ENCODE results near the gene GPR68. TPM values are rescaled to one million over a fixed set of nuclear protein-coding genes. Genes with fewer than 3 reads are reported as not detected.

Gene GPR68
- total RNA-seq, 2 donors from 2014 or later, result 0.37 to 0.66 TPM

DNA sequence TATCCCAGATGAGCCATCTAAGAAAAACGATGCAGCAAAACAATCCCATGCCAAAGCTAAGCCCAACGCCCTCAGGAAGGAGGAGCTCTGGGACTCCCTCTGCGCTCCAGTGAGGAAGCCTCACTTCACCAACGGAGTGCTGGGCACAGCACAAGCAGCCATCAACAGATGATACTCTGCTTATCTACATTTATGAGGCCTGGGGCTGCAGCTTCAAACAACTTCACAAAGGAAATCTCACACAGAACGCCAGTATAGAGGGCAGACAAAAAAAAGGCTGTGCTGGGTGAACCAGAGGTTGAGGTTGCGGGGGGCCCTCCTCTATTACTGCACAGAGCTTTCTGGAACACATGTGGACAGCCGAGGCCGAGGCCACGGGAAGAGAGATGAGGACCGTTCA is 34.9 kb upstream of the GPR68 start:
- intact Hi-C loops (cut with DNase I), result no loop called here
- Histone ChIP-seq H3K9me3 (no peaks in the 10 kb centered on the region), H3K4me3 (no peak overlapping the region), H3K27me3 (no peaks in the 10 kb centered on the region), H3K27ac (no peak overlapping the region), H3K36me3 (peaks cover 18% of the 10 kb centered on the region), H3K9ac (ENCODE audit: low read depth in 2 of 2, low read length in 2 of 2) (no peak overlapping the region), H3K4me1 (no peaks in the 10 kb centered on the region)
- no peak for DNase-seq
- TF ChIP-seq, protein P1, sequence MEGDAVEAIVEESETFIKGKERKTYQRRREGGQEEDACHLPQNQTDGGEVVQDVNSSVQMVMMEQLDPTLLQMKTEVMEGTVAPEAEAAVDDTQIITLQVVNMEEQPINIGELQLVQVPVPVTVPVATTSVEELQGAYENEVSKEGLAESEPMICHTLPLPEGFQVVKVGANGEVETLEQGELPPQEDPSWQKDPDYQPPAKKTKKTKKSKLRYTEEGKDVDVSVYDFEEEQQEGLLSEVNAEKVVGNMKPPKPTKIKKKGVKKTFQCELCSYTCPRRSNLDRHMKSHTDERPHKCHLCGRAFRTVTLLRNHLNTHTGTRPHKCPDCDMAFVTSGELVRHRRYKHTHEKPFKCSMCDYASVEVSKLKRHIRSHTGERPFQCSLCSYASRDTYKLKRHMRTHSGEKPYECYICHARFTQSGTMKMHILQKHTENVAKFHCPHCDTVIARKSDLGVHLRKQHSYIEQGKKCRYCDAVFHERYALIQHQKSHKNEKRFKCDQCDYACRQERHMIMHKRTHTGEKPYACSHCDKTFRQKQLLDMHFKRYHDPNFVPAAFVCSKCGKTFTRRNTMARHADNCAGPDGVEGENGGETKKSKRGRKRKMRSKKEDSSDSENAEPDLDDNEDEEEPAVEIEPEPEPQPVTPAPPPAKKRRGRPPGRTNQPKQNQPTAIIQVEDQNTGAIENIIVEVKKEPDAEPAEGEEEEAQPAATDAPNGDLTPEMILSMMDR (IDR thresholded peaks at IDR 0.05), result no peak

DNA sequence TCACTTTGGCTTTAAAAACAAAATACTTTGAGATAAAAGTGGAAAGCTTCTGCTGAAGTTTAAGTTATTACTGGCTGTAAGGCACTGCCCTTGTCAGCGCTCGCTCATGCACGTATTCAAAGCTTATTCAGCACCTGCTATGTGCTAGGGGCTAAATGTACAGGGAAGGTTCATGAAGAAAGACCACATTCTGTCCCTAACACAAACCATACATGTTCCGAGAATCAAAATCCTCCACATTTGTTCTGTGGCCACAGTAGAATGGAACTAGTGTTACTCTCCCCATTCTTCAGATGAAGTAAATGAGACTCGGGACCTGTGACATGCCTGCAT is 33.8 kb upstream of the GPR68 start:
- Histone ChIP-seq H3K9ac (ENCODE audit: low read depth in 2 of 2, low read length in 2 of 2) (no peak overlapping the region), H3K9me3 (no peaks in the 10 kb centered on the region), H3K36me3 (peaks cover 18% of the 10 kb centered on the region), H3K27ac (no peak overlapping the region), H3K4me1 (no peaks in the 10 kb centered on the region), H3K27me3 (no peaks in the 10 kb centered on the region), H3K4me3 (no peak overlapping the region)
- intact Hi-C loops (cut with DNase I), result no loop called here
- TF ChIP-seq, protein P1 (IDR thresholded peaks at IDR 0.05), result no peak
- no peak for DNase-seq

DNA sequence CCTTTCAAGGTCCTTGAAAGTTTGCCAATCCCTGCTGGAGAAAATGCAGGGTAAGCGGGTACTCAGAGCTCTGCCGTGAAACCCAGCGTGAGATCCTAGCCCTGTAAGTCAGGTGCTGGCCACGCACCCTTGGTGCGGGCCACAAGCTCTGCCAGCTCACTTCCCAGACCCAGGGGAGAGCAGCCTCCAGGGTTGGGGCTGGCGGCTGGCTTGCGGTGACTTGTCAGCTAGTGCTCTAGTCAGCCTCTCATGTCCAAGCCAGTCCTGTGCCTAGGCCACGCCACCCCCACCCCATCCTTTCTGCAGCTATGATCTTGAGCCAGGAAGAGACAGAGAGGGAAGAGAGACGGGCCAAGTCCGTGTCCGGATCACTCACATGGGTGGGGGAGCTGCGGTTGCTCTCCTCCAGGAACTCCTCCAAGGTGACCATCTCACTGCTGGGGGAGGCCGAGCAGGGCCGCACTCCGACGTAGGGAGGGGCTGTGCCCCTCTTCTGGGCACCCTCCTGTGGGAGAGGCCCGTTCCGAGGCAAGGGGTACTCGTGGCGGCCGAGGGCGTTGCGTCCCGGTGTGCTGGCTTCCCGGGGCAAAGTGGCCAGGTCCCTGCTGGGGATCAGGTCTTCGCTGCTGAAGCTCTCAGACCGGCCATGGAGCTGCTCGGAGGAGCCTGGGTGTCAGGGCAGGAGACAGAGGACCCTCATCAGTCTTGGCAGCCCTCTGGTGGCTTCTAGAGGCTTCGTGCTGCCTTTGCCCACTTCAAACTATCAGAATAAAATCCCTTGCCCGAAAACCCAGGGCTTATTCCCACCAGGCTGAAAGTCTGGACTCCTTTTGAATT is 33.3 kb upstream of the GPR68 start:
- peaks cover 13% of the 10 kb centered on the region for H3K36me3 ChIP-seq
- H3K9me3 ChIP-seq, result no peaks in the 10 kb centered on the region
- no peak overlapping the region for H3K4me3 ChIP-seq
- TF ChIP-seq, protein P1 (IDR thresholded peaks at IDR 0.05), result no peak
- intact Hi-C loops (cut with DNase I), result no loop called here
- no peaks in the 10 kb centered on the region for H3K4me1 ChIP-seq
- no peak overlapping the region for H3K27ac ChIP-seq
- DNase-seq, result no peak
- H3K9ac ChIP-seq (ENCODE audit: low read depth in 2 of 2, low read length in 2 of 2), result no peak overlapping the region
- no peaks in the 10 kb centered on the region for H3K27me3 ChIP-seq

DNA sequence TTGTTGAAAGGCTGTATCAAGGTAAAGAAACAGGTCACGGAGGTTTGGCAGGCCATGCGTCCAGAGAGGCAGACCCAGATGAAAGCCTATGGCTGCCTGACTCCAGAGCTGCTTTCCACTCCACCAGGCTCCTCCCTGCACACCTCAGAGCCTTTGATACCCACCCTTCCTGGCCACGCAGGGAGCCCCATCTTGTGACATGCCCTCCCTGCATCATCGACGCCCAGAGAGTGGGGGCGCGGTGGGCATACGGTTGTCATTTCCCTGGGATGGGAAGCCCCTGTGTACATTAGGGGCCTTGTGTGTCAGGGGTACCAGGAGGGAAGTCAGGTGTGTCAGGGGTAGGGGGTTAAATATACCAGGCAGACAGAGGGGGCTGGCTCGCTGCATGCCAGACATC is 30.3 kb upstream of the GPR68 start:
- TF ChIP-seq, protein P1 (IDR thresholded peaks at IDR 0.05), result no peak
- no peak for DNase-seq
- Histone ChIP-seq H3K4me3 (no peak overlapping the region), H3K9ac (ENCODE audit: low read depth in 2 of 2, low read length in 2 of 2) (no peak overlapping the region), H3K36me3 (peaks cover 10% of the 10 kb centered on the region), H3K9me3 (no peaks in the 10 kb centered on the region), H3K27me3 (no peaks in the 10 kb centered on the region), H3K27ac (no peak overlapping the region), H3K4me1 (no peaks in the 10 kb centered on the region)
- intact Hi-C loops (cut with DNase I), result no loop called here

DNA sequence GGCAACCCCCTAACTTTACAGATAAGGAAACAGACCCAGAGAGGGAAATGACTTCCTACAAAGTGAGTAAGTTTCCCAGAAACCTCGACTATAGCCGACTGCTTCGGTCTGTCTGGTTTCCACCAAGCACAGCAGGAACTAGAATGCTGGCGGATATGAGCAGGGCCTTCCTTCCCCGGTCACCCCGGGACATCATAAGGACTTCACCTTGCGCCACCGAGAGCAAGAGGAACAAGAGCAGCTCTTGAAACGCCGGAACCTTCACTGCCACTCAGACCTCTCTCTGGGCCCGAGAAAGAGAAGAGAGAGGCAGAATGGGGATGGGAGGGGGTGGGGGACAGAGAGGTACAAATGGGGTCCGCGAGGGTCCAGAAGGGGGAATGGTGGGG is 29.4 kb upstream of the GPR68 start:
- Histone ChIP-seq H3K9ac (ENCODE audit: low read depth in 2 of 2, low read length in 2 of 2) (no peak overlapping the region), H3K4me3 (no peak overlapping the region), H3K27ac (no peak overlapping the region), H3K9me3 (no peaks in the 10 kb centered on the region), H3K27me3 (no peaks in the 10 kb centered on the region), H3K36me3 (peaks cover 10% of the 10 kb centered on the region), H3K4me1 (peaks cover 5% of the 10 kb centered on the region)
- TF ChIP-seq, protein P1 (IDR thresholded peaks at IDR 0.05), result no peak
- intact Hi-C loops (cut with DNase I), result no loop called here
- DNase-seq, result no peak

Measured in colonic mucosa (tissue), 4 donors.